Measurements from ENCODE around the gene PAF1.

DNA sequence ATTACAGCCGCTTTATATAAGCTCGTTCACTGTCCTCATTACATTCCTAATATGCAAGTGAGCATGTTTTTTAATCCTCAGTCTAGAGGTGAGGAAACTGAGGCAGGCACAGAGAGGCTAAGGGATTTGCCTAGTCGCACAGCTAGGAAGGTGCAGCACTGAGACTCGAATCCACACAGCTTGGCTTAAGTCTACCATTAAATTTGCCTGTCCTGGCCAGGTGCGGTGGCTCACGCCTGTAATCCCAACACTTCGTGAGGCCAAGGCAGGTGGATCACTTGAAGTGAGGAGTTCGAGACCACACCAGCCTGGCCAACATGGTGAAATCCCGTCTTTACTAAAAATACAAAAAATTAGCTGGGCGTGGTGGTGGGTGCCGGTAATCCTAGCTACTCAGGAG, 36.8 kb upstream of the PAF1 start:
- TF ChIP-seq, protein P1, sequence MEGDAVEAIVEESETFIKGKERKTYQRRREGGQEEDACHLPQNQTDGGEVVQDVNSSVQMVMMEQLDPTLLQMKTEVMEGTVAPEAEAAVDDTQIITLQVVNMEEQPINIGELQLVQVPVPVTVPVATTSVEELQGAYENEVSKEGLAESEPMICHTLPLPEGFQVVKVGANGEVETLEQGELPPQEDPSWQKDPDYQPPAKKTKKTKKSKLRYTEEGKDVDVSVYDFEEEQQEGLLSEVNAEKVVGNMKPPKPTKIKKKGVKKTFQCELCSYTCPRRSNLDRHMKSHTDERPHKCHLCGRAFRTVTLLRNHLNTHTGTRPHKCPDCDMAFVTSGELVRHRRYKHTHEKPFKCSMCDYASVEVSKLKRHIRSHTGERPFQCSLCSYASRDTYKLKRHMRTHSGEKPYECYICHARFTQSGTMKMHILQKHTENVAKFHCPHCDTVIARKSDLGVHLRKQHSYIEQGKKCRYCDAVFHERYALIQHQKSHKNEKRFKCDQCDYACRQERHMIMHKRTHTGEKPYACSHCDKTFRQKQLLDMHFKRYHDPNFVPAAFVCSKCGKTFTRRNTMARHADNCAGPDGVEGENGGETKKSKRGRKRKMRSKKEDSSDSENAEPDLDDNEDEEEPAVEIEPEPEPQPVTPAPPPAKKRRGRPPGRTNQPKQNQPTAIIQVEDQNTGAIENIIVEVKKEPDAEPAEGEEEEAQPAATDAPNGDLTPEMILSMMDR (optimal IDR thresholded peaks at IDR 0.05 in 1 of 3, IDR thresholded peaks at IDR 0.05 in 1 of 3, conservative IDR thresholded peaks at IDR 0.05 in 1 of 3; ENCODE audit: extremely low read depth in 1 of 3, insufficient read depth in 2 of 3, low read length in 3 of 3): no peak
- no peak for TF ChIP-seq EZH2 (IDR thresholded peaks at IDR 0.05; ENCODE audit: low read length)

All from keratinocyte (primary cell).